GM21360 (cell line): Measurements from ENCODE around the gene CHRNB4.
"Not testable (repeated sequence)": the region's sequence is repeated elsewhere in the genome, so short reads cannot be mapped to it uniquely, and the experiment has no call there.

Source experiments
- ATAC-seq: cut with Tn5 transposase; IDR thresholded peaks from one replicate; pipeline ENCODE4 v1.9.1; 2021; ENCODE audit warnings: mild to moderate bottlenecking, moderate library complexity; ENCODE audit not compliant: unreplicated experiment

The CHRNB4 gene

DNA sequence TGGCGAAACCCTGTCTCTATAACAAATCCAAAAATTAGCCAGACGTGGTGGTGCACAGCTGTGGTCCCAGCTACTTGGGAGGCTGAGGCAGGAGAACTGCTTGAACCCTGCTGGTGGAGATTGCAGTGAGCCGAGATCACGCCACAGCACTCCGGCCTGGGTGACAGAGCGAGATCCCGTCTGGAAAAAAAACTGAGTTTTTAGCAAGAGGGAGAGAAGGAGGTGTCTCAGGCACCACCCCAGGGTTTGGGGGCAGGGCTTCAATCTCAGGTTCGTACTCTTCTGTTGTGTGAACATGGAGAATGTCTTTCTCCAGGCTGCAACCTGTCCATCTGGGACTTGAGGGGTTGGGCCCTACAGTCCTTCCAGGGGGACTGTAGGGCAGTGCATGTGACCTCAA is 22.9 kb downstream of the CHRNB4 start:
- ATAC-seq = no peak

DNA sequence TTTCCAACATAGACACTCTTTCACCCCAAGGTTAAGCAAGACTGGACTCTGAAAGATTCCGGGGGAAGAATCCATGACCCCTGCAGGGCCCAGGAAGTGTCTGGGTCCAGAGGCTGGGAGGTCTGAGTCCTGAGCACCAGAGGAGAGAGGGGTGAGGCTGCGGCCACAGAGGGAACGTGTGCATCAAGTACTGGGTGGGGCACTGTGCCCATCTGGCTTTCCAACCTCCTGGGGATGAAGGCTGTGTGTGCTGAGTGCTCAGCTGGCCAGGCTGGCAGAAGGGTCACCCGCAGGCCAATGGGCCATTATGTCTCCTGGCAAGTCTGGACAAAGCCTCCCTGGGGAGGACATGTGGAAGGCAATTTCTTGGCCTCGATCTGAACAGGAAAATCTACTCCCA is 23.5 kb downstream of the CHRNB4 start:
- ATAC-seq = no peak

GRCh38 chr15:78617076-78617475 is 23.9 kb downstream of the CHRNB4 start:
- ATAC-seq = no peak

DNA sequence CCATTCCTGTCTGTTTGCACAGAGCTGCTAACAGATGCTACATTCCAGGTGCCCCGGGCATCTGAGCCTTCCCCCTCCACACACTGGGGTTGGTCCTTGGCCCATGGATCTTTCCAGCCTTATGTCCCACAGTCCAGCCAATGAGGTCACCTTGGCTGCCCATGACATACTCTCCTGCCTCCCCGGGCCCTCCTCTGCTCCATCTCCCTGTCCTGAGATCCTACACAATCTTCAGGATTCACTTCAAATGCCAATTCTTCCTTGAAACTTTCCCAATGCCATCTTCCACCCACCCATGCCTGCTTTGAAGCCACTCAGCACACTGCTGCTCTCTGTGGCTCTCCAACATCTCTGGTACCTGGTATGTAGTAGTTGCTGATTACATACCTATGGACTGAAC is 24.5 kb downstream of the CHRNB4 start:
- no peak for ATAC-seq

GRCh38 chr15:78615151-78615589 is 25.8 kb downstream of the CHRNB4 start:
- no peak for ATAC-seq

- ATAC-seq = no peak
Measured at GRCh38 chr15:78614021-78614420, 27.0 kb downstream of the CHRNB4 start.

GRCh38 chr15:78609551-78609950 is 31.5 kb downstream of the CHRNB4 start:
- ATAC-seq = not testable (repeated sequence)

DNA sequence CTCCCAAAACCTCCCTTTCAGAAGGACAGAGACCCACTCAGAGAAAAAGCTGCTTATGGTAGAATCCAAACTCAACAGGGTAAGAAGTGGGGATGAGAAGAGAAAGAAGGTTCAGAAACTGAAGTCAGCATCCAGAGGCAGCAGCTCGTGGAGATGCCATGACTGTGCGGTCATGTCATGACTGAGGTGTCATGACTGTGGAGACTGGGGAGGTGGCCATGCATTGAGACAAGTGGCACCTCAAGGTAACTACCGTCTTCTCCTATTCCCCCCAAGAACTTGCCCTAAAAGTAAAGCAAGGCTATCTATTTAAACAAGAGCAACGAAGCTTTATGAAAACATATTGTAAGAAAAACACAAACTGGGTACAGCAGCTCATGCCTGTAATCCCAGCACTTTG is 35.3 kb downstream of the CHRNB4 start:
- no peak for ATAC-seq

- ATAC-seq = no peak
Measured at GRCh38 chr15:78605201-78605600, 35.8 kb downstream of the CHRNB4 start.

GRCh38 chr15:78604420-78604819 is 36.6 kb downstream of the CHRNB4 start:
- no peak for ATAC-seq

- ATAC-seq = no peak
Measured at GRCh38 chr15:78603467-78603866, 37.5 kb downstream of the CHRNB4 start.

DNA sequence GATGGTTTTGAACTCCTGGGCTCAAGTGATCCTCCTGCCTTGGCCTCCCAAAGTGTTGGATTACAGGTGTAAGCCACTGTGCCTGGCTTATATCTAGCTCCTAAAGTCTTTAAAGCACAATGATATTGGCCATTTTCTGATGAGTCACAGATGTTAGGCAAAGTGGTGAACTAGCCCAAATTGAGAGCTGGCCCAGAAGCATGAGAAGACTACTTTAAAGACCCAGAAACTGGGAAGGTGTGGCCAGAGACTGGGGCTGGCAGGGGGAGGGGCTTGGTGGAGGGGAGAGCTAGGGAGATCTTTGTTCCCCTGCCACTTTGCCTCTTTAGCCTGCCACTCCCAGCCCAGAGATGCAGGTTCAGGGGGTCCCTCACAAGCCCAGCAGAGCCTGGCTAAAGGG is 41.8 kb downstream of the CHRNB4 start:
- no peak for ATAC-seq

GRCh38 chr15:78598348-78598747 is 42.7 kb downstream of the CHRNB4 start:
- ATAC-seq = no peak

- ATAC-seq = no peak
Measured at GRCh38 chr15:78597583-78597982, 43.4 kb downstream of the CHRNB4 start.

DNA sequence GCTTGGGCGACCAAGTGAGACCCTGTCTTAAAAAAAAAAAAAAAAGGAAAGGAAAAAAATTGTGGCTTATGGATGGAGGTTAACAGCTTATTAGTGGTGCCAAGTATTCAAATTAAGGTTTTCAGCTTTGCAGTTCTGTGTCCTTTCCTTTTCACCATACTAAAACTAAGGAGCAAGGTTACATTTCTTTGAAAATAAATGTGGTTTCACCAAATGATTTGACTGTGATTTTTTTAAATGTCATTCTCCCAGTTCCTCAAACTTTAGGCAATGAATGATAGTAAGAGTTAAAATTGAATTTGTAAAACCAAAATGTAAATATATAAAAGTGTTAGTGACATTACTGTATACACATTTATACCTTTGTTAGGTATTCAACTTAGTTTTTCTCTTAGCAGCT is 66.1 kb downstream of the CHRNB4 start:
- ATAC-seq = no peak
